ENCODE data around the gene SP100.

GRCh38 chr2:230582851-230583283 is 166.9 kb downstream of the SP100 start:
- TF ChIP-seq REST (IDR thresholded peaks at IDR 0.05; ENCODE audit: insufficient read depth in 1 of 2, low read depth in 2 of 2, low read length in 2 of 2) (no peak), POLR2AphosphoS5 (IDR thresholded peaks at IDR 0.05; ENCODE audit: low read depth, low read length) (no peak), SIN3A (IDR thresholded peaks at IDR 0.05; ENCODE audit: borderline replicate concordance, insufficient read depth, low read length) (no peak)
